GM21360 (cell line): ENCODE measurements around the gene NINL.

Source experiments
- ATAC-seq: cut with Tn5 transposase; IDR thresholded peaks from one replicate; pipeline ENCODE4 v1.9.1; 2021; ENCODE audit warnings: mild to moderate bottlenecking, moderate library complexity; ENCODE audit not compliant: unreplicated experiment

The NINL gene

GRCh38 chr20:25533920-25534700 is 51.2 kb downstream of the NINL start:
- no peak for ATAC-seq

- ATAC-seq: no peak
These were observed 52.4 kb downstream of the NINL start for GRCh38 chr20:25532971-25533391.

- no peak for ATAC-seq
These were observed 53.1 kb downstream of the NINL start for GRCh38 chr20:25532015-25532751.

- no peak for ATAC-seq
These were observed 55.9 kb downstream of the NINL start for GRCh38 chr20:25529295-25529951.

GRCh38 chr20:25527949-25528348 is 57.4 kb downstream of the NINL start:
- no peak for ATAC-seq

GRCh38 chr20:25526446-25526845 is 58.9 kb downstream of the NINL start:
- no peak for ATAC-seq

GRCh38 chr20:25525867-25526266 is 59.5 kb downstream of the NINL start:
- no peak for ATAC-seq

- no peak for ATAC-seq
These were observed 60.0 kb downstream of the NINL start for GRCh38 chr20:25525295-25525694.

GRCh38 chr20:25521382-25521781 is 63.9 kb downstream of the NINL start:
- no peak for ATAC-seq

GRCh38 chr20:25517124-25517523 is 68.2 kb downstream of the NINL start:
- ATAC-seq: no peak

GRCh38 chr20:25514747-25515340 is 70.5 kb downstream of the NINL start:
- no peak for ATAC-seq

- no peak for ATAC-seq
These were observed 71.1 kb downstream of the NINL start for GRCh38 chr20:25514195-25514594.

GRCh38 chr20:25512709-25513108 is 72.6 kb downstream of the NINL start:
- ATAC-seq: no peak

- no peak for ATAC-seq
These were observed 74.1 kb downstream of the NINL start for GRCh38 chr20:25511183-25511582.

- no peak for ATAC-seq
These were observed 74.6 kb downstream of the NINL start for GRCh38 chr20:25510721-25511120.

- ATAC-seq: no peak
These were observed 75.1 kb downstream of the NINL start for GRCh38 chr20:25510202-25510601.

GRCh38 chr20:25509084-25509483 is 76.2 kb downstream of the NINL start:
- no peak for ATAC-seq

GRCh38 chr20:25508083-25508770 is 77.1 kb downstream of the NINL start:
- ATAC-seq: no peak

GRCh38 chr20:25507385-25508082 is 77.8 kb downstream of the NINL start:
- no peak for ATAC-seq
